GM21737 (cell line): ENCODE measurements around the gene WIZ.
A peak's percentile ranks its signal among the peaks of the same experiment; 100 is the strongest.

Source experiments
- ATAC-seq: cut with Tn5 transposase; IDR thresholded peaks from one replicate; pipeline ENCODE4 v1.9.1; 2021; ENCODE audit warnings: mild to moderate bottlenecking, moderate library complexity; ENCODE audit not compliant: unreplicated experiment

The WIZ gene

DNA sequence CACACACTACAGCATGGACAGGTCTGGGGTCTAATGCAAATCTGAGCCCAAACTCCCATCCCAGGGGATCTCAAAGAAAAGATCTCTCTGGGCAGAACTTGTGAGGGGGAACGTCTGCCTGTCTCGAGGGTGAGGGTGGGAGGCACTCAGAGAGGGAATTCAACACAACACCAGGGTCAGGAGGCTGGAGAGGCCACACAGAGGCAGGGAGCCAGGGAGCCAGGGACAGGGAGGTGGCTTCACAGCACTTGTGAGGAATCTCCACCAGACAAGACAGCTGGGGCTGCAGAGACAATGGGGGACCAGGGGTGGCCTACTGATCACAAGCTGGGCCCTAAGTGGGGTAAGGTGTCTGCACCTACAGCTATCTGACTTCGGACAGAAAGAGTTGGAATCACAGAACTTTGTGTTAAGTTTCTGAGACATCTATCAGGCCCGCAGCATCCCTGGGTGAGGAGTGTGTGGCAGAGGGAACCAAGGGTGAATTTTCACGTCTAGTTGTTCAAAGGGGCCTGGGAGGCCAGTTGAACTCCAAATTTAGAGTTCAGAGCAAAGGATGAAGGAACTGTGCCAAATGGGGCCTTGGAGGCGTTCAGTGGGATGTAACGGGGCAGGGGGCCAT, 18.2 kb downstream of the WIZ start:
- no peak for ATAC-seq

- no peak for ATAC-seq
These were observed 19.1 kb downstream of the WIZ start for GRCh38 chr19:15430526-15431120.

GRCh38 chr19:15429825-15430467, 19.8 kb downstream of the WIZ start:
- ATAC-seq: no peak

DNA sequence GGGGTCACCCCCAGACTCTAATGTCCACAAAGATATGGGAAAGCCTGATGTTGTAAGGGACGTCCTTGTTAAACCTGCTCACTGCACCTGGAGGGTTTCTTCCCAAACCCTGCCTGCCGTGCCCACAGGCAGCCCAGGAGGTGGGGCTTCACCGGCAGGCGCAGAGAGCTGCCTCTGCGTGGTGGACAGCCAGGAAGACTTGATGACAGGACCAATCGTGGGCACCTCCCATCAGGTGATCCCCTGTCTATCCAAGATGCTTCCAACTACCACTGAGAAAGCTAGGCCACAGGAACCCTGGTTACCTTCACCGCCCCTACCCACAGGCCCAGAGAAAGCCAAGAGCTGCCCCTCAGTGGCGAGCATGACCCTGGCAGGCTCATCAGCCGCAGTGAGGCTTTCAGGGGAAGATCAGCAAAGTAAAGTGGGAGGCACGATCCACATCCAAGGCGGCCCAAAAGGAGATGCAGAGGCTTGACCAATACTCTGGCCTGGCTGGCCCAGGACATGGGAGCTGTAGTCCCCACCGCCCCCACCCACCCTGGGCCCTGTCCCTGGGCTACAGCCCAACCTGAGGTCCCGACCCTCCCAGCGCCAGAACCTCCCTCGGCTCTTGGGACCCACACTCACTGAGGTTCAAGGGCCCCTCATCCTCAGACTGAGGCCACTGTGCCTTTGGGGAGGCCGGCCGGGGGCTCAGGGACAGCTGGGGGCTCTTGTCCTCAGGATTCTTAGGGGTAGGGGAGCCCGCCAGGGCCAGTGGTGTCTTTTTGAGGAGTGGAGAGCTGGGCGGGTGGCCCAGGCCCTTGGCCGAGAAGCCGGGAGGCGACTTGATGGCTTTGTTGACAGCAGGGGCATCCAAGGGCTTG, 20.6 kb downstream of the WIZ start:
- ATAC-seq: no peak

- no peak for ATAC-seq
These were observed 21.7 kb downstream of the WIZ start for GRCh38 chr19:15427991-15428471.

DNA sequence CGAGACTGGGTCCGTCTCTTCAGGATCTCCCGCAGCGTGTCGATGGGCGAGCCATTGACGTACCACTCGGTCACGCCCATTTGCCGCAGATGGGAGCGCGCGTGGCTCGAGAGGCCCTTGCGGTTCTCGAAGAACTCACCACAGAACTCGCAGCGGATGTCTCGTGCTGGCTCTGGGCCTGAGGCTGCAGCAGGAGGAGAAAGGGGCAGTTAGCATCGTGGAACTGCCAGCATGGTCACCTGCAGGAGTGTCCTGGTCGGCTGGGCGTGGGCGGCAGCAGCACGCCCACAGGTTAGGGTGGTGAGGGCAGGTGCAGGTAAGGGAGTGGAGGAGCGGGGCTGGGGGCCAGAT, 22.4 kb downstream of the WIZ start:
- ATAC-seq: no peak

- ATAC-seq: no peak
These were observed 23.0 kb downstream of the WIZ start for GRCh38 chr19:15426485-15427349.

- no peak for ATAC-seq
These were observed 24.3 kb downstream of the WIZ start for GRCh38 chr19:15425321-15425950.

DNA sequence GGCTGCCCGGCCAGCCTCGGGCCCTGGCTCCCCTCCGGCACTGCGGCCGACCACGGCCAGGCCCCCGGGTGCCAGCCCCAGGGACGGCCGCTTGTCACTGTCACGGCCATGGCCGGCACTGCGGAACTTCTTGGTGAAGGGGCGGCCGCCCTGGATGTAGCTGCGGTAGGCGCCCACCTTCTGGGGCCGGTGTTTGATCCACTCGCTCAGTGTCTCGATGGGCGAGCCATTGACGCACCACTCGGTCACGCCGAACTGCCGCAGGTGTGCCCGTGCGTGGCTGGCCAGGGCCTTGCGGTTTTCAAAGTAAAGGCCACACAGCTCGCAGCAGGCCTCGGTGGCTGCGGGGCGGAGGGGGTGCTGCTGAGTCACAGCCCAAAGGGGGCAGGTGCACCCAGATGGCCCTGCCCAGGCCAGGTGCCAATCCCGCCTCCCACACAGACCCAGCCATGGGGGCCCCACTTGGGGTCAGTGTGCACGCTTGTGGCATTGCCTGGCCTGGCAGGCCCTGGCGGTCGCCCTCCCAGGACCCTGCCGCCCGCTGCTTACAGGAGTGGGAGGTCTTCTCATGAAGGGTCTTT, 25.0 kb downstream of the WIZ start:
- no peak for ATAC-seq

DNA sequence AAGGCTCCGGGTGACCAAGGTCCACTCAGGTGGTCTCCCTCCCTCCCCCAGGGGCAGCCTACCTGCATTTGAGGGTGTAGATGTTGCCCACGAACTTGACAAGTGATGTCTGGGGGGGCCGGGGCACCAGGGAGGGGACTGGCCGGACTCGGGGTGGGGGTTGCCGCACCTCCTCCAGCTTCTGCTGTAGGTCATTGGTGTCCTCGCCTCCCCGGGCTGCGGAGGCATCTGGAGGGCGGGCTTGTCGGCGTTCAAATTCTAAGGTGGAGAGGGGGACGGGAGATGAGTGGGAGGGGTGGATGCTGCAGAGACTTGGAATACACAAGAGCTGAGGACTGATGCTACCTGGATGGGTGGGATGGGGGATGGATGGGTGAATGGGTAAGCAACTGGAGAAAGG, 25.6 kb downstream of the WIZ start:
- ATAC-seq: no peak

DNA sequence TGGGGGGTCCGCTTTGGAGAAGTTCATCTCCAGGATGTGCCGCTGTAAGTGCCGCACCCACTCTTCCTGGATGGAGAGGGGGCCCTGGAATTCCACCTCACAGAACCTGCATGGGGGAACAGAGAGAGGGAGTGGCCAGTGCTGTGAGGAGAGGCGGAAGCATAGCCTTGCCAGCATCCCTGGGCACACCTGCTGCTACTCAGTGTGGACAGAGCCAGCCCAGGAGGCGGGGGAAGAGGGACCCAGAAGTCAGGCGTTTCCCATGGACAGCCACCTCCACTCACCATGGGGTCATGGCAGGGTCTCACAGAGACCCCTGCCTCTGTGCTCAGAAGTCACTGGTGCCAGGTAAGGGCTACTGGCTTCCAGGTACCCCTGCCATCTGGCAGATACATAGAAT, 26.6 kb downstream of the WIZ start:
- ATAC-seq: no peak

DNA sequence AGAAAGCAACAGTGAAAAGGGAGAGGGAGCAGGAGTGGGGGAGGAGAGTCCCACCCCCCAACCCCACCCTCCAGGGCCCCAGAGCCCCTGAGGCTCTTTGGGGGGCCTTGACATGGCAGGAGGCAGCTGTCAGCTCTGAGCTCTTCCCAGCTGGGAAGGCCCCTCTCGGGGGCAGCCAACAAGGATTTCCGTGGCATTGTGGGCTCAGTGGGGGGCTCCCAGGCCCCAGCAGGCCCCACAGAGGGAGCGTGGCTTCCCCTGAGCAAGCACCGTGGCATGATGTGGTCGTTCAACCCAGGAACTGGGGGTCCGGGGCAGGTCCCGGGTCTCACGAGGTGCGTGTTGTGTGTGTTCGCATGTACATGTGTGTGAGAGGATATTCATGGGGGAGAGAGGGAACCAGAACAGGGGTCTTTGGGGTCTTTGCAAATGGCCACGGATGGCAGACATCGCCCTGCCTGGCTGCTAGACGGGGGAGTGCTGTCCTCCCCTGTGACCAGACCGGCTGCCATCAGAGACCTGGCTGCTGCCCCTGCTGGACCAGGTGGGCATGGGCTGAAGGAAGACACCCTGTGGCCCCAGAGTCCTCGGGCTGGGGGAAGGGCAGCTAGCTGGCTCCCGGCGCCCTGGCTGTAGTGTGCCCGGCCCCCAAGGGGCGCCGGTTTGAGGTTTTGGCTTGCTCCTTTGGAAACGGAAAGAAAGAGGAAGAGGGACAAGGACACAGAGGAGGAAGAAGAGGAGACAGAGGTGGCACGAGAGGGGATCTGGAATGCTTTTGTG, 27.3 kb downstream of the WIZ start:
- no peak for ATAC-seq

DNA sequence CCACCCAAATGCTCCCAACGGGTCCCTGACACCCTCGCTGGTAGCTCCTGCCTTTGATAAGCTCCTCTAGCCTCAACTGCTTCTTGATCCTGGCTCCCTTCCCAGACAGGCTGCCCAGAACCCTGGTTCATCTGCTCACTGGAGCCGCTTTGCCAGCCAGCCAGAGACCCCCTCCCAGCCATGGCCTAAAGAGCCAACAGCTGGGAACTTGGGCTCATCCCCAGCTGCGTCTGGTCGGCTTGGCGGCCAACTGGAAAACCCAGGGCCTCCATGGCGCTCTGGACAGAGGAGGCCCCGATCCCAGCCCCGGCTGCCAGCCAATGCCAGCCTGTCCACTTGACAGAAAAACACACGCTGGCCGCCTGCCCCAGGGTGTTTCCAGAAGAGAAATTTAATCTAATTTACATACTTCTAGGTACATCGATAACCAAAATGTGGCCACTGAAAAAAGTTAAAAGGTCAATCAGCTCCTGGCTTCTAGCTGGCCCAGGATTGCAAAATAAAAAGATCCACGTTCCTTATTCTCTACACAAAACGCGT, 28.0 kb downstream of the WIZ start:
- ATAC-seq: no peak

- ATAC-seq: no peak
These were observed 28.5 kb downstream of the WIZ start for GRCh38 chr19:15421136-15421695.

GRCh38 chr19:15419413-15420025, 30.2 kb downstream of the WIZ start:
- ATAC-seq: no peak

- ATAC-seq: peak; percentile 91
These were observed 31.0 kb downstream of the WIZ start, which contains the start of gene AKAP8L for GRCh38 chr19:15418579-15419412. Gene AKAP8L, minus strand, starts transcription at chr19:15418988. Its CDS starts 65 bp downstream, at chr19:15418923.

DNA sequence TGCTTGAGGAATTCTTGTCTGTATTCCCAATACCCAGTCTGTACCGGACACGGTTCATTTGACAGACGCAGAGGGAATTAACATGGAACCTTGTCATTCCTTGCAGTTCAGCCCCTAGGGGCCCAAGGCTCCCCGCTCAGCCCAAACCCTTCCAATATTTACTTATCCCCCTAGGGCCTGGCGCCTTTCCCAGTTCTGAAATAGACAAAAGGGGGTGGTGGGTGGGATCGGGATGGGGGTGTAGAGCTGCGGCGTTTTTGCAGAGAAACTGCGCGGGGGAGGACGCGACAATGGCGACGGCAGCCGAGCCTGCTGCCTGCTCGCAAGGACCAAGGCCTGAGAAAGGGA, 31.6 kb downstream of the WIZ start:
- no peak for ATAC-seq
